ENCODE data around the gene LHFPL5. TPM values are rescaled to one million over a fixed set of nuclear protein-coding genes. Genes with fewer than 3 reads are reported as not detected.

The LHFPL5 gene
- total RNA-seq, 1 donor from 2014 or later, result 0.12 TPM

DNA sequence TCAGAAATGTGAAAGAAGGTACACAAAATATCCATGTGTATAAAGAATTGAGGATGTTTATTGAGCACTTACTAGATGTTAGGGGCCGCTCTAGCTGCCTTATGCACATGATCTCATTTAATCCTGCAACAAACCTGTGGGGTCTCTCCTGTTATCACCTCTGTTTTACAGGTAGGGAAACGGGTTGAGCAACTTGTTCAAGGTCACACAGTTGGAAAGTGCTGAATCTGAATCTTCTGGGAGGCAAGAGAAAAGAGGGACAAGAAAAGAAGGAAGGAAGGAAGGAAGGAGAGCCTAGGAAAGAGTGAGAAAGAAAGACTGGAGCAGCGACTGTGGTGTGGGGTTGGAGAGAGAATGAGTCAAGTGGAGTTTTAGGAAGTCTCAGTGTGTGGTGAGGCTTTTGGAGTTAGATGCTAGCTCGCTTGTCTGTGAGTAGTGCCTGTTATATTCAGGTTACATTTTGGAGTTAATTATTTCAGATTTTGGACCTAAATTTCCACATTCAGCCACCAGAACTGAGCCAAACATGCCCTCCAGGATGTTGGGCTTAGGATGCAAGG is 16.6 kb upstream of the LHFPL5 start:
- TF ChIP-seq, protein P1, sequence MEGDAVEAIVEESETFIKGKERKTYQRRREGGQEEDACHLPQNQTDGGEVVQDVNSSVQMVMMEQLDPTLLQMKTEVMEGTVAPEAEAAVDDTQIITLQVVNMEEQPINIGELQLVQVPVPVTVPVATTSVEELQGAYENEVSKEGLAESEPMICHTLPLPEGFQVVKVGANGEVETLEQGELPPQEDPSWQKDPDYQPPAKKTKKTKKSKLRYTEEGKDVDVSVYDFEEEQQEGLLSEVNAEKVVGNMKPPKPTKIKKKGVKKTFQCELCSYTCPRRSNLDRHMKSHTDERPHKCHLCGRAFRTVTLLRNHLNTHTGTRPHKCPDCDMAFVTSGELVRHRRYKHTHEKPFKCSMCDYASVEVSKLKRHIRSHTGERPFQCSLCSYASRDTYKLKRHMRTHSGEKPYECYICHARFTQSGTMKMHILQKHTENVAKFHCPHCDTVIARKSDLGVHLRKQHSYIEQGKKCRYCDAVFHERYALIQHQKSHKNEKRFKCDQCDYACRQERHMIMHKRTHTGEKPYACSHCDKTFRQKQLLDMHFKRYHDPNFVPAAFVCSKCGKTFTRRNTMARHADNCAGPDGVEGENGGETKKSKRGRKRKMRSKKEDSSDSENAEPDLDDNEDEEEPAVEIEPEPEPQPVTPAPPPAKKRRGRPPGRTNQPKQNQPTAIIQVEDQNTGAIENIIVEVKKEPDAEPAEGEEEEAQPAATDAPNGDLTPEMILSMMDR (conservative IDR thresholded peaks at IDR 0.05; ENCODE audit: low read depth, low read length), result no peak
- DNase-seq (ENCODE audit: low read depth), result no peak

DNA sequence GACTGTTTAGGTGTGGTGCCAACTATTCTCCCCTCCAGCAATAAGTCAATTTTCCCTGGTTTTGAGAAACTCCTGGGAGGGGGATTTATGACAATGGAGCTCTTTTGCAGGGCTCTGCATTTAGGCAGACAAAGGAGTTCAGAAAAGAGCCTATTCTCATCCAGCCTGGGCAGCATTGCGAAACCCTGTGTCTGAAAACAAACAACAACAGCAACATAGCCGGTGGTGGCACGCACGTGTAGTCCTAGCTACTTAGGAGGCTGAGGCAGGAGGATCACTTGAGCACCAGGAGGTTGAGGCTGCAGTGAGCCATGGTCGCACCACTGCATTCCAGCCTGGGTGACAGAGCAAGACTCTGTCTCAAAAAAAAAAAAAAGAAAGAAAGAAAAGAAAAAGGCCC is 14.5 kb upstream of the LHFPL5 start:
- no peak overlapping the region for H3K4me3 ChIP-seq (ENCODE audit: low read depth, low read length)
- TF ChIP-seq, protein P1 (conservative IDR thresholded peaks at IDR 0.05; ENCODE audit: low read depth, low read length), result no peak

More for the DNA sequence above, 16.6 kb upstream of the LHFPL5 start:
- H3K4me3 ChIP-seq (ENCODE audit: low read depth, low read length), result no peak overlapping the region

DNA sequence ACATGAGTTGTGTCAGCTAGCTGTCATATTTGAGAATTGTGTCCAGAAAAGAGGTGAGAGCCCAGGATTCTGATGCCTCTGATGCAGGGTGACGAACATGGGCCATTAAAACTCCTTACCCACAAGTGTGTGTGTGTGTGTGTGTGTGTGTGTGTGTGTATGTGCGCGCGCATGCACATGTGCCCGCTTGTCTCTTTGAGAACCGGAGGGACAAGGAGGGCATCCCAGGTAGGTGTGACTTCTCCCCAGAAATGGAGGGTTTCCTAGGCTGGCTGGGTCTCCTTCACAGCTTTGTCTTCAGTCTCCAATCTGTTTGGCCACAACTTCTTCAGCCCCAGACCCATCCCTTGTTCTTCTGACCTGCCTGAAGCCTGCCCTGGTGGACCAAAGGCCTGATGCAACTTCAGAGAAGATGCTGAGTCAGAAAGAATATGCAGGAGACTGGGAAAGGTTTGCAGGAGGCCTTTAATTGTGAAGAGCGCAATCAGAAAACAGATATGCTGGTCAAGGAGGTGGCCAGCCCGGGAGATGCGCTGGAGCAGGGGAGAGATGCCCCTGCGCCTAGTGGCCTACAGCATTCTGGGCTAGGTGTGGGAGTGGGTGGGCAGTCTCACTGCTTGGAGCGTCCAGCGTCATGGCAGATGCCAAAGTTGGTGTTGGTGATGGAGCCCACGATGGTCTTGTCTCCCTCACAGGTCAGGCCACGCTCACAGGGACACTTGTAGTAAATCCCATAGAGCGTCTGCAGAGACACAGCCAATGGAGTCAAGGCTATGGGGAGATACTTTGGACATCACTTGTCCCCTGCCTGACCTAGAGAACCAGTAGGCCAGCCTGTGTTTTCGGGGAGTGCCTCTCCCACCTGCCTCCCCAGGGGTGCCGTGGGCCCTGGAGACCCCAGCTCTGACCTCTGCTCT is 10.4 kb upstream of the LHFPL5 start:
- no peak overlapping the region for H3K4me3 ChIP-seq (ENCODE audit: low read depth, low read length)
- TF ChIP-seq, protein P1 (conservative IDR thresholded peaks at IDR 0.05; ENCODE audit: low read depth, low read length), result no peak
- no peak for DNase-seq (ENCODE audit: low read depth)

More for the DNA sequence above, 14.5 kb upstream of the LHFPL5 start:
- no peak for DNase-seq (ENCODE audit: low read depth)

DNA sequence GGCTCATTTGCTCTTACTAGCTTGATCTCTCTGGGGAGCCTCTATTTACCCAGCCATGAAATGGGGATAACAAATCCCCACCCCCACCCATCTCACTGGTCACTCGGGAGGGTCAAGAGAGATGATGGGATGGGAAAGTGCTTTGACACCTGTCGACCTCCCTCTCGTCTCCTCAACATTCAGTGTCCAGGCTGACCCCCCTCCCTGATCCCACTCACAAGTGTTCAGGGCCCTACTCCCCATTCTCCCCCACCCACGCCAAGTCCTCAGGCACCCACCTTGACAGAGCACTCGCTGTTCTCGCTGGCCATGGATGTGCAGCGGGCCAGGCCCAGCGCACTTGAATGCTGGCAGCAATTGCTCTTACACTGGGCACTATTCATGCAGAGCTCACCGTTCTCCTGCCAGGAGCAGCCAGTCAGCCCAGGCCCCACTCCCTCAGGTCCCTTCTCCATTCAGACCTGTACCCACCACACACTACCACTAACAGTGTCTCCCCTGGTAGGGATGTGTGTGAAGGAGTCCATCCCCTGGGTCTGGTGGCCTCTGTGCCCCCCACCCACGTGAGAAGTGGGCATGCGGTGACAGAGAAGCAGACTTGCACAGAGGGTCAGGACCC is 9.6 kb upstream of the LHFPL5 start:
- TF ChIP-seq, protein P1 (conservative IDR thresholded peaks at IDR 0.05; ENCODE audit: low read depth, low read length), result no peak
- no peak for DNase-seq (ENCODE audit: low read depth)
- H3K4me3 ChIP-seq (ENCODE audit: low read depth, low read length), result no peak overlapping the region

DNA sequence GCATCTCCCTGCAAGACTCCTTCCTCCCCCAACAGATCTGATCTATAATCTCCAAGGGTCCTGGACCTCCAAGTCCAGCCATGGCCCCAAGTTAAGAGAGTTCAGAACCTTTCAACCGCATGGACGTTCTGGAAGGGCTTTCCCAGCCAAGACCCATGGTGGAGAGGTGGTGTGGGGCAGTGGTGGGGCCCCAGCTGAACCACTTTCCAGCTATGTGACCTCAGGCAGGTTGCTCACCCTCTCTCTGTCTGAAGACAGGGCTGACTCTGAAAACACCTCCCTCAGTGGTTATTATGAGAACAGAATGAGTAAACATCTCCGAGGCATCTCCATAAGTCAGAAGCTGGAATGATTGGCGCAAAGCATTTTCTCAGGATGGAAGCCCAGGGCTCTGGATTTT is 8.9 kb upstream of the LHFPL5 start:
- DNase-seq (ENCODE audit: low read depth), result no peak
- TF ChIP-seq, protein P1 (conservative IDR thresholded peaks at IDR 0.05; ENCODE audit: low read depth, low read length), result no peak
- H3K4me3 ChIP-seq (ENCODE audit: low read depth, low read length), result no peak overlapping the region

DNA sequence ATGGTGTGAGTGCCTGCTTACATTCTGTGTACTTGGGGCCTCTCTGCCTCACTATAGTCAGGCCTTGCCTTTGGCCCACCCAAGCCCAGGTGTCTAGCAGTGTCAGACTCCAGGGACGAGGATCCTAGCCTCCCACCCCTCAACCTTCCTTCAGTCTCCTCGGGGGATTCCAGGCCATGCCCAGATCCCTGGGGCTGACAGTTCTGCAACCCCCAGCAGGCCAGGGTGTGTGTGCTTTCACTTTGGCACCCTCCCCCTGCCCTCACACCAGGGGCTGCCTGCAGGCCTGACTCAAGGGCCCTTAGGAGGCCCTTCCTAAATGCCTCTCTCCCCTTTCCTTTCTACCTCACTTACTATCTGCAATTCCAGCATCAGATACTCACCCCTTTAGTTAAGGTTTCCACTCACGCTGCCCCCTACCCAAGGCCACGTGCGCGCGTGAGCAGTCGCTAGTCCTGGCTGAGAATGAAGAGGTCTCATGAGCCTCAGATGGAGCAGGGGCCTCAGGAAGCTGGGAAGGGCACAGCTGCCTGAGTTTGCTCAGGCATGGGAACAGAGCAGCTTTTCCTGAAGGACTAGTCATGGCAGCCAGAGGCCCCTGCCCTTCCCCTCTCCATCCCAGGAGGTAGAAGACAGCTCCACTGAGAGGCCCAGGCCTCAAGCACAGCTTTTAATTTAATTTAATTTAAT is 7.2 kb upstream of the LHFPL5 start:
- TF ChIP-seq, protein P1 (conservative IDR thresholded peaks at IDR 0.05; ENCODE audit: low read depth, low read length), result no peak
- DNase-seq (ENCODE audit: low read depth), result no peak
- H3K4me3 ChIP-seq (ENCODE audit: low read depth, low read length), result no peak overlapping the region

All from epithelial cell of proximal tubule (primary cell).